Endothelial cell of umbilical vein (primary cell): ENCODE results near the gene ZCCHC14. TPM values are rescaled to one million over a fixed set of nuclear protein-coding genes. Genes with fewer than 3 reads are reported as not detected.

Source experiments
- BruUV-seq: library from RNA; stranded (reverse); fragments of 400-500 nt; replicated peaks from 2 replicates; lab custom pipeline; 2021; lab: Mats Ljungman, UMichigan
- CTCF ChIA-PET: fragments of 300-600, 350-600 bp; sonication (Branson Sonifier 250); formaldehyde crosslinking; loops from one replicate; lab custom pipeline; 2021; ENCODE audit warnings: antibody characterized with exemption, inconsistent platforms; lab: Charles Lee
- POLR2A ChIA-PET: fragments of 300-600, 350-600 bp; sonication (Branson Sonifier 250); formaldehyde crosslinking; loops from one replicate; lab custom pipeline; 2021; ENCODE audit warnings: antibody characterized with exemption, inconsistent platforms; lab: Charles Lee
- DNase-seq: peaks from one replicate; pipeline ENCODE4 v3.0.0-alpha.2; 2011; ENCODE audit warnings: low read depth, low spot score
- FAIRE-seq: peaks from 2 replicates; lab custom pipeline; 2011; peaks lifted over from hg19 to GRCh38; lab: Jason Lieb, UNC
- H2AFZ ChIP-seq: 2 replicates; pipeline ENCODE4 v1.6.0; 2012; ENCODE audit warnings: low read depth, low read length, control low read depth, inconsistent platforms
- H3K27ac ChIP-seq: 2 replicates; pipeline ENCODE4 v1.5.1; 2011; ENCODE audit warnings: low read depth, mild to moderate bottlenecking, control low read depth, low read length, moderate library complexity; ENCODE audit not compliant: insufficient read depth
- H3K27me3 ChIP-seq, 2 experiments: 2 replicates each; pipeline versions ENCODE4 v1.6.0 to v1.6.1; 2011; ENCODE audit warnings: low read length in 2 of 2, mixed read lengths in 1 of 2; ENCODE audit not compliant: control insufficient read depth in 2 of 2, insufficient read depth in 2 of 2
- H3K36me3 ChIP-seq, 2 experiments: 2 replicates in 1 of 2; 3 replicates in 1 of 2; pipeline ENCODE4 v1.5.1; 2011; ENCODE audit warnings: low read length in 2 of 2, mild to moderate bottlenecking in 1 of 2, moderate library complexity in 1 of 2; ENCODE audit not compliant: control insufficient read depth in 2 of 2, insufficient read depth in 2 of 2; ENCODE audit errors: extremely low read depth in 1 of 2
- H3K4me1 ChIP-seq: 3 replicates; pipeline ENCODE4 v1.5.1; 2011; ENCODE audit warnings: mild to moderate bottlenecking, low read length; ENCODE audit not compliant: control insufficient read depth, insufficient read depth; ENCODE audit errors: extremely low read depth
- H3K4me2 ChIP-seq: 2 replicates; pipeline ENCODE4 v1.6.1; 2011; ENCODE audit warnings: low read length, control low read depth, mixed read lengths; ENCODE audit not compliant: insufficient read depth
- H3K4me3 ChIP-seq, 3 experiments: fragments of 200-600 bp in 1 of 3; sonication (generic), shearing (Covaris generic) in 1 of 3; replicated peaks in 1 of 3; 2 replicates each; pipeline ENCODE4 v1.5.1; 2011 to 2016; ENCODE audit warnings: control low read depth in 3 of 3, low read length in 3 of 3, mild to moderate bottlenecking in 2 of 3, inconsistent platforms in 1 of 3, low read depth in 1 of 3, moderate library complexity in 1 of 3; ENCODE audit not compliant: insufficient read depth in 1 of 3
- H3K79me2 ChIP-seq: 2 replicates; pipeline ENCODE4 v1.6.0; 2012; ENCODE audit warnings: low read length, inconsistent platforms; ENCODE audit not compliant: control insufficient read depth, insufficient read depth
- H3K9ac ChIP-seq: replicated peaks from 2 replicates; pipeline ENCODE3; 2011; ENCODE audit warnings: low read length, control low read depth; ENCODE audit not compliant: insufficient read depth; ENCODE audit errors: extremely low read depth
- H3K9me1 ChIP-seq: replicated peaks from 3 replicates; pipeline ENCODE4 v1.6.0; 2011; ENCODE audit warnings: mild to moderate bottlenecking, low read length; ENCODE audit not compliant: control insufficient read depth, insufficient read depth; ENCODE audit errors: extremely low read depth
- H3K9me3 ChIP-seq: replicated peaks from 2 replicates; pipeline ENCODE4 v1.5.1; 2012; ENCODE audit warnings: low read length, inconsistent platforms; ENCODE audit not compliant: control insufficient read depth, insufficient read depth
- H4K20me1 ChIP-seq: replicated peaks from 2 replicates; pipeline ENCODE3; 2011; ENCODE audit warnings: mild to moderate bottlenecking, low read length; ENCODE audit not compliant: control insufficient read depth, insufficient read depth; ENCODE audit errors: extremely low read depth
- EZH2 ChIP-seq: IDR thresholded peaks from 2 replicates; pipeline ENCODE4 v1.6.1; 2012; ENCODE audit warnings: borderline replicate concordance, low read depth, mild to moderate bottlenecking, moderate library complexity, low read length, inconsistent platforms; ENCODE audit not compliant: severe bottlenecking
- MAX ChIP-seq: IDR thresholded peaks from 2 replicates; pipeline ENCODE4 v1.6.1; 2011; ENCODE audit not compliant: insufficient read depth, insufficient read length
- MYC ChIP-seq: IDR thresholded peaks from one replicate; pipeline ENCODE4 v1.6.1; 2011; ENCODE audit warnings: mild to moderate bottlenecking, low read depth, low read length
- POLR2A ChIP-seq: IDR thresholded peaks from 2 replicates; pipeline ENCODE4 v1.6.1; 2012; ENCODE audit warnings: low read depth, mild to moderate bottlenecking, control low read depth, low read length
- dilution Hi-C: fragments of 300-500 bp; cut with MboI; formaldehyde crosslinking; loops from one replicate; pipeline ENCODE4 v1.15.0; 2019; ENCODE audit warnings: low sequenced_read_pairs; ENCODE audit not compliant: extremely low pct_ligation_motif_present
- intact Hi-C: fragments of 100-400 bp; cut with micrococcal nuclease; formaldehyde crosslinking; loops from one replicate; pipeline ENCODE4 v1.10.0; 2022
- polyA plus RNA-seq, 4 experiments: library from polyadenylated mRNA; depleted of rRNA in 3 of 4; stranded (reverse) in 3 of 4; unstranded in 1 of 4; fragments of >200 nt; gene quantifications; 2 replicates each; pipeline versions ENCODE4 v1.2.1 to v1.2.3, GENCODE V29; 2011 to 2012; ENCODE audit warnings: missing spikeins in 1 of 4
- total RNA-seq: library from RNA; stranded (reverse); gene quantifications from 2 replicates; pipeline ENCODE4 v1.2.3, GENCODE V29; 2021
- TF ChIP-seq, protein P1 (sequence below), 2 donors: IDR thresholded peaks; 1 replicate in 1 of 2; 2 replicates in 1 of 2; pipeline ENCODE4 v1.5.1; 2011; ENCODE audit warnings: low read length in 2 of 2, mild to moderate bottlenecking in 2 of 2, moderate library complexity in 2 of 2, control low read depth in 1 of 2, inconsistent platforms in 1 of 2, low read depth in 1 of 2; ENCODE audit not compliant: insufficient read depth in 1 of 2; ENCODE audit errors: extremely low read depth in 1 of 2

ZCCHC14 gene
- total and polyA plus RNA-seq, 2 donors (not counting 3 experiments of a cell fraction or from before 2014, with no cell fraction given) = 9.5 to 30.9 TPM

DNA sequence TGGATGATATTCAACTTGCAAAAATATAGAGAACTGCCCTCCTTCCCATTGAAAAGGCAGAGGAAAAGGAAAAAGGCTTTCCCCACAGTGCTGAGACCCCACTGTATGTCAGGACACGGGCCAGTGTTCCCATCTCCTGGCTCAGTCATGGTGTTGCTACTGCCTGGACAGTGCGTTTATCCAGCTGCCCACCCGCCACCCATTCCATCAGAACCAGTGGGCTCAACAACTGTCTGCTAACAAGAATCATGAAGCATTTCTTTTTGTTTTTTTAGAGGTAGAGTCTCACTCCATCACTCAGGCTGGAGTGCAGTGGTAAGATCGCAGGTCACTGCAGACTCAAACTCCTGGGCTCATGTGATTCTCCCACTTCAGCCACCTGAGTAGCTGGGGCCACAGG is 120.5 kb downstream of the ZCCHC14 start:
- dilution Hi-C loops = no loop called here
- H3K4me1 ChIP-seq = peaks cover 26% of the 10 kb centered on the region
- H3K27me3 ChIP-seq = no peaks in the 10 kb centered on the region
- H3K9me1 ChIP-seq = no peaks in the 10 kb centered on the region
- H3K4me3 ChIP-seq = no peak overlapping the region
- ChIA-PET CTCF (interaction anchor here (0.6 kb wide), 1 partner anchor 11 kb away, joined by 3 read pairs; no protein-coding TSS in a partner anchor), POLR2A (no interaction called here)
- no TSS peak for BruUV-seq
- H4K20me1 ChIP-seq = no peaks in the 10 kb centered on the region
- H3K36me3 ChIP-seq = no peaks in the 10 kb centered on the region
- H3K4me2 ChIP-seq = no peak overlapping the region
- no peak for FAIRE-seq
- no peak for TF ChIP-seq MAX
- TF ChIP-seq, protein P1, sequence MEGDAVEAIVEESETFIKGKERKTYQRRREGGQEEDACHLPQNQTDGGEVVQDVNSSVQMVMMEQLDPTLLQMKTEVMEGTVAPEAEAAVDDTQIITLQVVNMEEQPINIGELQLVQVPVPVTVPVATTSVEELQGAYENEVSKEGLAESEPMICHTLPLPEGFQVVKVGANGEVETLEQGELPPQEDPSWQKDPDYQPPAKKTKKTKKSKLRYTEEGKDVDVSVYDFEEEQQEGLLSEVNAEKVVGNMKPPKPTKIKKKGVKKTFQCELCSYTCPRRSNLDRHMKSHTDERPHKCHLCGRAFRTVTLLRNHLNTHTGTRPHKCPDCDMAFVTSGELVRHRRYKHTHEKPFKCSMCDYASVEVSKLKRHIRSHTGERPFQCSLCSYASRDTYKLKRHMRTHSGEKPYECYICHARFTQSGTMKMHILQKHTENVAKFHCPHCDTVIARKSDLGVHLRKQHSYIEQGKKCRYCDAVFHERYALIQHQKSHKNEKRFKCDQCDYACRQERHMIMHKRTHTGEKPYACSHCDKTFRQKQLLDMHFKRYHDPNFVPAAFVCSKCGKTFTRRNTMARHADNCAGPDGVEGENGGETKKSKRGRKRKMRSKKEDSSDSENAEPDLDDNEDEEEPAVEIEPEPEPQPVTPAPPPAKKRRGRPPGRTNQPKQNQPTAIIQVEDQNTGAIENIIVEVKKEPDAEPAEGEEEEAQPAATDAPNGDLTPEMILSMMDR (IDR thresholded peaks at IDR 0.05; ENCODE audit: extremely low read depth in 1 of 2, insufficient read depth in 1 of 2, low read depth in 1 of 2, low read length in 2 of 2) = no peak
- no peak for TF ChIP-seq POLR2A
- TF ChIP-seq EZH2 = no peak
- no peak for DNase-seq
- H3K27ac ChIP-seq = no peak overlapping the region
- peaks cover 59% of the 10 kb centered on the region for H3K79me2 ChIP-seq
- intact Hi-C loops = no loop called here
- no peaks in the 10 kb centered on the region for H3K9me3 ChIP-seq
- H3K9ac ChIP-seq = no peak overlapping the region
- H2AFZ ChIP-seq = no peak overlapping the region

GRCh38 chr16:87371261-87371866 is 121.5 kb downstream of the ZCCHC14 start:
- POLR2A ChIA-PET = no interaction called here
- Histone ChIP-seq H3K27ac (no peak overlapping the region), H3K9ac (no peak overlapping the region), H3K9me3 (no peaks in the 10 kb centered on the region), H3K4me2 (no peak overlapping the region), H3K4me3 (no peak overlapping the region), H3K4me1 (peaks cover 20% of the 10 kb centered on the region), H3K79me2 (peaks cover 55% of the 10 kb centered on the region), H4K20me1 (no peaks in the 10 kb centered on the region), H3K36me3 (no peaks in the 10 kb centered on the region), H3K27me3 (no peaks in the 10 kb centered on the region), H2AFZ (no peak overlapping the region), H3K9me1 (no peaks in the 10 kb centered on the region)
- intact Hi-C loops (no loop called here), dilution Hi-C loops (no loop called here)
- CTCF ChIA-PET = no interaction called here
- BruUV-seq = no TSS peak
- TF ChIP-seq MYC = no peak
- DNase-seq (no peak), FAIRE-seq (no peak)
